OCI-LY1 (cell line): ENCODE data around the gene PCNX2.

Source experiments
- CTCF ChIP-seq: fragments of 200-600 bp; sonication (generic), shearing (Covaris generic); IDR thresholded peaks from 2 replicates; pipeline ENCODE4 v1.5.1; 2017; ENCODE audit warnings: mild to moderate bottlenecking, antibody characterized with exemption, low read length, moderate library complexity, mixed read lengths
- EZH2 ChIP-seq: fragments of 200-600 bp; sonication (generic), shearing (Covaris generic); IDR thresholded peaks from 2 replicates; pipeline ENCODE4 v1.8.0; 2017; ENCODE audit warnings: borderline replicate concordance, mixed run types, mild to moderate bottlenecking, antibody characterized with exemption, low read length, moderate library complexity, mixed read lengths

GRCh38 chr1:233078396-233078795, 217.1 kb downstream of the PCNX2 start:
- no peak for TF ChIP-seq EZH2
- TF ChIP-seq CTCF, result no peak
